ENCODE measurements around the gene IP6K2. TPM values are rescaled to one million over a fixed set of nuclear protein-coding genes. Genes with fewer than 3 reads are reported as not detected.

The IP6K2 gene
- total and polyA plus RNA-seq, 7 donors: 39.0 to 142 (median 77.9) TPM

- intact Hi-C loops (cut with DNase I): no loop called here
- H3K9me3 ChIP-seq: no peaks in the 10 kb centered on the region
- H3K27me3 ChIP-seq: peaks cover 24 to 44% (median 29%) of the 10 kb centered on the region in 3 donors
- no peak for DNase-seq
- peak overlapping the region in 1 of 4 donors; percentile 81 for H3K27ac ChIP-seq
- no peaks in the 10 kb centered on the region for H3K36me3 ChIP-seq
- WGBS, 2 donors: 93 to 94% methylated on average over 4 of the region's 4 CpGs
- no peak for TF ChIP-seq CTCF (IDR thresholded peaks at IDR 0.05)
- no peak for TF ChIP-seq POLR2AphosphoS5 (IDR thresholded peaks at IDR 0.05)
- TF ChIP-seq EP300 (IDR thresholded peaks at IDR 0.05): no peak
- peaks cover 0 to 33% (median 31%) of the 10 kb centered on the region in 4 donors for H3K4me1 ChIP-seq
- no peak overlapping the region for H3K4me3 ChIP-seq
These were observed 52.1 kb downstream of the IP6K2 start for GRCh38 chr3:48664929-48665328.

- intact Hi-C loops (cut with DNase I): no loop called here
- H3K27me3 ChIP-seq: peaks cover 24 to 51% (median 29%) of the 10 kb centered on the region in 3 donors
These were observed 52.7 kb downstream of the IP6K2 start for GRCh38 chr3:48664313-48664644.

GRCh38 chr3:48663489-48664312 lies 53.3 kb downstream of the IP6K2 start:
- H3K36me3 ChIP-seq: no peaks in the 10 kb centered on the region
- H3K27ac ChIP-seq: peak overlapping the region; percentile 60 to 85 (median 76)
- no peaks in the 10 kb centered on the region for H3K9me3 ChIP-seq
- H3K4me3 ChIP-seq: peak overlapping the region; percentile 21 to 55 (median 38)
- WGBS, 2 donors: 1% methylated on average over 66 of the region's 66 CpGs
- intact Hi-C loops (cut with DNase I): no loop called here
- peak; percentile 91 for DNase-seq
- H3K4me1 ChIP-seq: peaks cover 0 to 33% (median 31%) of the 10 kb centered on the region in 4 donors
- TF ChIP-seq POLR2A (IDR thresholded peaks at IDR 0.05): no peak
- peak; percentile 7 to 56 (median 45) for TF ChIP-seq POLR2AphosphoS5 (IDR thresholded peaks at IDR 0.05)
- no peak for TF ChIP-seq EP300 (IDR thresholded peaks at IDR 0.05)
- TF ChIP-seq CTCF (IDR thresholded peaks at IDR 0.05): peak in 2 of 4 experiments; percentile 39 to 46
- peaks cover 24 to 53% (median 29%) of the 10 kb centered on the region in 3 donors for H3K27me3 ChIP-seq

More at GRCh38 chr3:48664313-48664644, 52.7 kb downstream of the IP6K2 start:
- no peaks in the 10 kb centered on the region for H3K36me3 ChIP-seq
- no peaks in the 10 kb centered on the region for H3K9me3 ChIP-seq
- peak overlapping the region in 1 of 4 donors; percentile 55 for H3K4me3 ChIP-seq
- peak overlapping the region in 3 of 4 donors; percentile 60 to 85 (median 81) for H3K27ac ChIP-seq
- WGBS, 2 donors: 62 to 63% methylated on average over 11 of the region's 11 CpGs
- no peak for DNase-seq
- peaks cover 0 to 33% (median 31%) of the 10 kb centered on the region in 4 donors for H3K4me1 ChIP-seq
- TF ChIP-seq EP300 (IDR thresholded peaks at IDR 0.05): no peak
- peak in 1 of 4 experiments; percentile 34 for TF ChIP-seq CTCF (IDR thresholded peaks at IDR 0.05)

GRCh38 chr3:48662753-48663488 lies 54.1 kb downstream of the IP6K2 start, which contains the start of gene CELSR3:
TSS of gene CELSR3 (minus strand) at chr3:48662886. CDS start at chr3:48662634, 252 bp downstream.
- Histone ChIP-seq H3K9me3 (no peaks in the 10 kb centered on the region), H3K27me3 (peaks cover 24 to 56% (median 29%) of the 10 kb centered on the region in 3 donors), H3K4me3 (peak within 1 kb of the TSS; percentile 21 to 55 (median 38)), H3K4me1 (peaks cover 0 to 33% (median 31%) of the 10 kb centered on the region in 4 donors), H3K36me3 (no peaks in the 10 kb centered on the region), H3K27ac (peak within 1 kb of the TSS; percentile 60 to 85 (median 76))
- 3 to 4% methylated on average over 52 of the region's 52 CpGs for WGBS, 2 donors
- DNase-seq: no peak
- intact Hi-C loops (cut with DNase I): no loop called here
- no peak for TF ChIP-seq CTCF (IDR thresholded peaks at IDR 0.05)
- peak in 2 of 4 donors; percentile 23 to 35 for TF ChIP-seq POLR2AphosphoS5 (IDR thresholded peaks at IDR 0.05)
- no peak for TF ChIP-seq EP300 (IDR thresholded peaks at IDR 0.05)
- TF ChIP-seq POLR2A (IDR thresholded peaks at IDR 0.05): no peak

Measured in sigmoid colon (tissue), 7 donors.